Astrocyte of the hippocampus (primary cell): ENCODE data around the gene FBXO34.

ENCODE experiments used
- DNase-seq: peaks from one replicate; pipeline ENCODE4 v3.0.0; 2011; ENCODE audit warnings: low read depth, low spot score

The FBXO34 gene, protein sequence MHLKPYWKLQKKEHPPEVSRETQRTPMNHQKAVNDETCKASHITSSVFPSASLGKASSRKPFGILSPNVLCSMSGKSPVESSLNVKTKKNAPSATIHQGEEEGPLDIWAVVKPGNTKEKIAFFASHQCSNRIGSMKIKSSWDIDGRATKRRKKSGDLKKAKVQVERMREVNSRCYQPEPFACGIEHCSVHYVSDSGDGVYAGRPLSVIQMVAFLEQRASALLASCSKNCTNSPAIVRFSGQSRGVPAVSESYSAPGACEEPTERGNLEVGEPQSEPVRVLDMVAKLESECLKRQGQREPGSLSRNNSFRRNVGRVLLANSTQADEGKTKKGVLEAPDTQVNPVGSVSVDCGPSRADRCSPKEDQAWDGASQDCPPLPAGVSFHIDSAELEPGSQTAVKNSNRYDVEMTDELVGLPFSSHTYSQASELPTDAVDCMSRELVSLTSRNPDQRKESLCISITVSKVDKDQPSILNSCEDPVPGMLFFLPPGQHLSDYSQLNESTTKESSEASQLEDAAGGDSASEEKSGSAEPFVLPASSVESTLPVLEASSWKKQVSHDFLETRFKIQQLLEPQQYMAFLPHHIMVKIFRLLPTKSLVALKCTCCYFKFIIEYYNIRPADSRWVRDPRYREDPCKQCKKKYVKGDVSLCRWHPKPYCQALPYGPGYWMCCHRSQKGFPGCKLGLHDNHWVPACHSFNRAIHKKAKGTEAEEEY

DNA sequence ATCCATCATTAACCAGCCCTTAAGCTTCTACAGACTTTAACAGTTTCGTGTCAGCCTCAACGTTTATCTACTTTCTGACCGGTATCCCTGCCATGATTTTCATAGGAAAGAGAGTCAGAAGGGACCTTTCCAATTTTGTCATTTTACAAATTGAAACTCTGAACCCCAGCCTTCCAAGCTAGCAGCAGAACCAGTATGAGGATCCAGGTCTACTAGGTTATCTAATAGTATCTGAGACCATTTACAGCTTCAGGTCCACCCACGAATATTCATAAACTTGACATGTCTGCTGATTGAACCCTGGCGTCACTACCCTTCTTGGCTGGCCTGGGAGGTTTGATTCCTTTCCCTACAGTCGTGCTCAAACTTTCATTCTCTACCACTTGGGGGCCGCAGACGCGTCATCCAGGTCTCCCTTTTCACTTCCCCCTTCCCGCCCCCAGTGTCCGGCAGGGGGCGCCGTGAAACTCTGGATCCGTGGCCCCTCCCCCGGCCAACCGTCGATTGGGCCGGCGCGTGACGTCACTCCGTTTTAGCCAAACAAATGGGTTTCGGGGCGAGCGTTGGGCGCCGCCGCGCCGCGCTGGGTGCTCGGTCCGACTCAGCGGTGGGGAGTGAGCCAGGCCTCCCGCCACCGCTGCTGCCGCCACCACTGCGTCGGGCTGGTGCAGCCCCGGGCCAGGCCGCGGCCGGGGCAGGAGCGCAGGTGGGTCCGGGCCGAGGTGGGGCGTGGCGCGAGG is at the start of gene FBXO34:
TSS of gene FBXO34 (plus strand) at position 590 of the 740 bp plus-strand sequence. CDS start 78,970 bp downstream, outside the sequence.
- peak; percentile 99 for DNase-seq

DNA sequence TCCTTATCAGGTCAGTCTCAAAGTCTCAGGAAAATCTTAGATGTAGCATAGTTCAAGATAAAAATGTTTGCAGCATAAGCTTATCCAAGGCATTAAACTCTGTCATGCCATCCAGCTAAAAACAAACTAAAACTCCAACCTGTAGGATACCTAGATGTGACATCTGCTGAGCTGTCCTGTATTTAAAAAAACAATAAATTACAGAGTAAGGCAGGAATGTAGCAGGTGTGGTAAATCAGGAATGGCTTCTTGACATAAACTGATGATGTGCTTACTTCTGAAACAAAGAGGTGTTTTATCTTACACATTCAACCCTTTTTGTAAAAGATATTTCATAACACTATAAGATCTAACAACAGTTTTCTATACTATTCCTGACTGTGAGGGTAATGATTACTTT is 49.3 kb upstream of the FBXO34 start:
- DNase-seq = no peak

DNA sequence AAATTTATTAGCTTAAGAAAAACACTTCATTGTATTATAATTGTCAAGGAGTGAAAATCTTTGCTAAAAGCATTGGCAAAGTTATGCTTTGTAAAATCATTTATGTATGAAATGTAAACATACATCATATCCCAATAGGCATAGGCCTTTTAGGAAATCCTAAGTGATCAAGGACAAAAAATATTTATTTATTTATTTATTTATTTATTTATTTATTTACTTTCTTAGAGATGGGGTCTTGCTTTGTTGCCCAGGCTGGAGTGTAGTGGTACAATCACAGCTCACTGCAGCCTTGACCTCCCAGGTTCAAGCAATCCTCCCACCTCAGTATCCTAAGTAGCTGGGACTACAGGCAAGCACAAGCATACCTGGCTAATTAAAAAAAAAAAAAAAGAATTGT is 47.9 kb upstream of the FBXO34 start:
- no peak for DNase-seq

DNA sequence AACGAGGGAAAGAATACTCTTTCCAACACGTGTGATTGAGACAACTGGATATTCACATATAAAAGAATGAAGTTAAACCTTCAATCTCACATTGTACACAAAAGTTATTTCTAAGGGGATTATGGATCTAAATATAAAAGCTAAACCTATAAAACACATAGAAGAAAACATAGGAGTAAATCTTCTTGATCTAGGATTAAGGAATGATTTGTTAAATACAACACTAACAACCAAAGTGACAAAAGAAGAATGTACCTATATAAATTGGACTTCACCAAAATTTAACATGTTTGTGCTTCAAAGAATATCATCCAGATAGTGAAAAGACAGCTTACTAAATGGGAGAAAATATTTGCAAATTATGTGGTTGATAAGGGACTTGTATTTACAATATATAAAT is 43.0 kb upstream of the FBXO34 start:
- DNase-seq = no peak

DNA sequence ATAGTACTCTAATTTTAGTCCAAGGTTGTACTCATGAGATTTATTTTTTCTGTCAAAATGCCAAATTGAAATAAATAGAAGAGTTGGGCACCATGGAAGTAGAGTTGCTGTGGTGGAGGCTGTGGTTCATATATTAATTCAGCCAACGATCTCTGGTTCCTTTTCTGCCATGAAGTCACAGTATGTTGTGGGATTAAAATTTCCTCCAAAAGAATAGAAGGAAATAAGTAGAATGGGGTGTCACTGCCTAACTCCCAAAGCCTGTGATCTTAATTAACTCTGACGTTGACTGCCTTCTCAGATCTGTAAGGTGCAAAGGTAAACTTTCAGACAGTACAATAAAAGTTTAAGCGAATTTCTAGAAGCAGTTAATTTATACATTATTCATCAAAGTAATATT is 37.6 kb upstream of the FBXO34 start:
- no peak for DNase-seq

DNA sequence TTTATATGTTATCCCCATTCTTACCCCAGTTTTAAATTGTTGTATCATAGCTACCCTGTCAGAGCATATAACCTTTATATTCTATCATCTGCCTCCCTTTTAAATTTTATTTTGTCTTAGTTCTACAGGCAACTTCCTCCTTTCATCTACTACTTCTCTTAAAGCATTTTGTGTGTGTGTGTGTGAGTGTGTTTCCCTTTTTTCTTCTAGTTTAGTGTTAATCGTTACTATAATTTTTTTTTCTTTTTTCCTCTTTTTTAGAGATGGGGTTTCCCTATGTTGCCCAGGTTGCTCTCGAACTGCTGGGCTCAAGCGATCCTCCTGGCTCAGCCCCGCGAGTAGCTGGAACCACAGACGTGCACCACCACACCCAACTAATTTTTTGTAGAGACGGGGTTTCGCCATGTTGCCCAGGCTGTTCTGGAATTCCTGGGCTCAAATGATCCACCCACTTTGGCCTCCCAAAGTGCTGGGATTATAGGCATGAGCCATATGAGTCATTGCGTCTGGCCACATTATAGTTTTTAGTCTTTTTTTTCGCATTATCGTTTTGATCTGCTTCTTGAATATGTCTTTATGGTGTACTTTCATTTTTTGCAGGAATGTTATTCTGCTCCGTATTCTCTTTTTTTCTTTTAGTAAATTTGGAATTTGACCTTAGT is 33.1 kb upstream of the FBXO34 start:
- DNase-seq = no peak

DNA sequence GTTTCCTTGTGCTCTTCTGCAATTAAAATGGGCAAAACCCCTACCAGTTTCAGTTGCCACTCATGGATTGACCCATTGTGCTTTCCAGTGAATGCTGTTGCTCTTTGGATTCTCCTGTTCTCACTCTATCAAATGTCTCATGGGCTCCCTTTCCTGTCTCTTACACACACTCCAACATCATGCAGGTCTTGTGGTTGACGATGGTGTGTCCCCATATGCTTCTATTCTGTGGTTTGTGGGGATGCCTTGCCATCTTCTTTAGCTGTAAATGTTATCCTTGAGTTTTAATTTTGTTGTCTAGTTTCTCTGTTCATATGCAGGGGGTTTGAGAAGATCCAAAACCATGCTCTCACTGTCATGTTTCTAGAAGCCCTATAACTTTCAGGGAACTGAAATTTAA is 31.9 kb upstream of the FBXO34 start:
- no peak for DNase-seq

DNA sequence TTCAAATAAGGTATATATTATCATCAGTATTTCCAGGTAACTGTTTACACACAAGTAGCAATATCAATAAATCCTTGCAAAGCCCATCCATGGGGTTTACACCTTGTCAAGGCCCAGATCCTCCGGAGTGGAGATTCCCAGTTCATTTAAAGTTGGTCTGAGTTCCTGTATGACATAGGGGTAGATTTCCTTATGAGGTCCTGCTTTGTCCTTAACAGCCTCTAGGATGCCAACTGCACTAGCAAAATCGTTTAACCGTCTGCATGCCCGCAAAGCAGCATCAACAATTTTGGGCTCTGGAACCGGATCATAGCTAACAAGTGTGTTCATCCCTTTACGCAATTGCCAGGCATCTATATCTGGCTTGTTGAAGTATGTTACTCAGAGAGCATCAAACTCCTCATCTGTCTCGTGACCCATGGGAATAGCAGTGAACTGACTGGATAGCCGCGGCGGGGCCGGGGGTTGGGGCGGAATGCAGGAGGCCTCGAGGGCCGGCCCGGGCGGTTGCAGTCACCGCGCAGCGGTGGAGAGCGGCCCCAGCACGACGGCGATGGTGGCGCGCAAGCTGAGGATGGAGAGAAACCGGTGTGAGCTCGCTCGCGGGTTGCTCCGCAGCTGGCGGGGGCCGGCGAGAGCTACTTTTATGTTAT is 30.6 kb upstream of the FBXO34 start:
- DNase-seq = peak; percentile 48

DNA sequence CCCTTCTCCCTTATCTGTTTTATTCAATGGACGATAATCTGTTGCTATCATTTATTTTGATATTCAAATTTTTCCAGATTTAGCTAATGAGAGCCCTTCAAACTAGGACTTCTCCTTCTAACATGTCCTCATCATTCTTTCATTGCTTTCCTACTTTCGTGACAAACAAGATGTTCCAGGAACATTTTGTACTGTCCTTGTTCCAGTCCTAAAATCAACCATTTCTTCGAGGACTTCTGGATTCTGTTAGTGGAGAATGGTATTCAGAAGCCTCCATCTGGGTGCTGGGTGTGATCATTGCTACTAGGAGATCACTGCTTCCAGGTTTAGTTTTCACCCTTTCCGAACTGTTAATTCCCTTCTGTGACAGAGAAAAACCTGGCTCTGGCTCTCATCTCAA is 29.5 kb upstream of the FBXO34 start:
- DNase-seq = no peak

DNA sequence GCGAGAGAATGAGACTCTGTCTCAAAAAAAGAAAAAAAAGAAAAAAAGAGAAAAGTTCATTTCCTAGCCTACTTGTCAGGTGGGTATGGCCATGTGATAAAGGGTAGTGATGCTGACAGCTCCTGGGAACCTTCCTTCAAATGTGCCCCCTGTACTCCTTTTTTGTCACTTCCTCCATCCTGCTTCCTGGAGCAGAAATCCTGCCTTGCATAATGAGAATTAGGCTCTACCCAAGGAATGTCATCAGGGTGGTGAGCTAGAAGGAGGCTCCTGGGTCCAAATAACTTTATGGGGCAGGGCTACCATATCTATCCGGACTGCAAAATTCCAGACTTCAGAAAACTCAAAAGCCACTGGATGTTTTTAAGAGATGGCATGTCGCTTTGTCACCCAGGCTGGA is 27.8 kb upstream of the FBXO34 start:
- DNase-seq = no peak

DNA sequence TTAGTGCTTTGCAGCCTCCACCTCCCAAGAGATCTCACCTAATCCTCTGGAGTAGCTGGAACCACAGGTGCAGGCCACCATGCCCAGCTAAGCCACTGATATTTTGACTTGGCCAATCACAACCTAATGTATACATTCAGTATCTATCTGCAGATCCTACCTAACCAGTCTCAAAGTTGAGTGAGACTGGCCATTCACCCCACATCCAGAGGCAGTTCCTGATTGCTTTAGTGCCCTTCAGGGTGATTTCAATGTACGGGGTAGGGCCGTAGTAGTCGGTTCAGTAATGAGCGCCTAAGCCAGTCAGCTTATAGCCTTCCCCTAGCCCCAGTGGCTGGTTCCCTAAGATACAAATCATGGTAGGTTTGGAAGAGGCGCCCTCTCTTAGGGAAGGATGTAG is 27.4 kb upstream of the FBXO34 start:
- no peak for DNase-seq

DNA sequence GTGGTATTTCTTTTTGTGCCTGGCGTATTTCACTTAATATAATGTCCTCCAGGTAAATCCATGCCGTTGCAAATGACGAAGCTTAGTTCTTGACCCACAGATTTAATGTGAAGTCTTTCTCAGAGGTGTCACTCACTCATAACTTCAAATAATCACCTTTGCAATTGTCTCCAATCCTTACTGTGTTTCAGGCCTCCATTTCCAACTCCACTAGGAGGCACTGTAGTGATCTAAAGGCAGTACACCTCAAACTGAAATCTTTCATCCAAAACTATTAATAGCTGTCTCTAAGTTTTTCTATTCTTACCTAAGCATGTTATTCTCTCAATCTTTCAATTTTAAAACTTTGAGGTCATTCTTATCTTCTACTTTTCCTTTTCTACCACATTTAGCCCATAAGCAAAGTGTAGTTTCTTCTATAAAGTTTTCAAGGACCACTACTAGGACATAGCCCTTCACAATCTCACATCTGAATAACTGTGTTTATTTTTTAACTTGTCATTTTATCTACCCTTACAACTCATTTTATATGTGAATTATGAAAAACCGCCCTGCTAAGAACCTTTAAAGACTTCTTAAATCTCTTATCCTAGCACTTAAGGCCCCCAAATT is 25.5 kb upstream of the FBXO34 start:
- DNase-seq = peak; percentile 46

DNA sequence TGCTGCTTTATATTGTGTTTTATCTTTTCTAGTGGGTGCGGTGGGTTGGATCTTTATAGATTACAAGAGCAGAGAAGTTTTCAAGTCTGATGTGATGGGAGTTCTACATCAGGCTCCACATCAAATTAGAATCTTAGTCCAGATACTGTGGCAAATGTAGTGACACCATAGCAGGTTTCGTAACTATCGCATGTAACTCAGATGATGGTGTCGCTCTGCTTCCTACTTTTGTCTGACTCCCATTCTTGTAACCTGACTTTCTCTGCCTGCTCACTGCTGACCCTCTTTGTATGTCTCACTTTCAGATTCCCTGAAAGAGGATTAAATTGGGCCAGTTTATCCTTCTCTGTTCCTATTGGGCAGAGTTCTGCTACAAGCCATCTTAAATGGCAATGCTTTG is 22.8 kb upstream of the FBXO34 start:
- no peak for DNase-seq

DNA sequence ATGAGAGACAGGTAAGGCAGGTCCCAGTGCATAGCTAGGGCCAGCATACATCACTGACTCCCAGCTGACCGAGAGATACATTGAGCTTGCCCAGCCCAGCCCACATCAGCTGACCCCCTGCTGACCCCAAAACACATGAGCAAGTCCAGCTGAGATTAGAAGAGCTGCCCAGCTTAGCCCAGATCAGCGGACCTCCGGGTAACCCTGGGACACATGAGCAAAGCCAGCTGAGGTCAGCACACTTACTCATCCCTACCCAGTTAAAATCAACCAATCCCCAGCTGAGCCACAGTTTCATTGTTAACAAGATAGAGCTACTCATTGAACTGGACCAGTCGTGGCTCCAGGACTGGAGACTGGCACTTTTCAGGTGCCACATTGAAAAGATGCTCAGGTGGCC is 21.8 kb upstream of the FBXO34 start:
- peak; percentile 10 for DNase-seq

DNA sequence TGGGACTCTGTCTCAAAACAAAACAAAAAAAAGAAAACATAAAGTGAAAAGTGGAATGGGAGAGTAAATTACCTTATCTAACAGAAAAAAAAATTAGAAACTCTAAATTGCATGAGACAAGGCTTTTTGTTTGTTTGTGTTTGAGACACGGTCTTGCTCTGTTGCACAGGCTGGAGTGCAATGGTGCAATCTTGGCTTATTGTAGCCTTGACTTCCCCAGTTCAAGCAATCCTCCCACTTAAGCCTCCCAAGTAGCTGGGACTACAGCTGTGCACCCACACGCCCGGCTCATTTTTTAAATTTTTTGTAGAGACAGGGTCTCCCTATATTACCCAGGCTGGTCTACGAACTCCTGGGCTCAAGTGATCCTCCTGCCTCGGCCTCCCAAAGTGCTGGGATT is 17.9 kb upstream of the FBXO34 start:
- no peak for DNase-seq

DNA sequence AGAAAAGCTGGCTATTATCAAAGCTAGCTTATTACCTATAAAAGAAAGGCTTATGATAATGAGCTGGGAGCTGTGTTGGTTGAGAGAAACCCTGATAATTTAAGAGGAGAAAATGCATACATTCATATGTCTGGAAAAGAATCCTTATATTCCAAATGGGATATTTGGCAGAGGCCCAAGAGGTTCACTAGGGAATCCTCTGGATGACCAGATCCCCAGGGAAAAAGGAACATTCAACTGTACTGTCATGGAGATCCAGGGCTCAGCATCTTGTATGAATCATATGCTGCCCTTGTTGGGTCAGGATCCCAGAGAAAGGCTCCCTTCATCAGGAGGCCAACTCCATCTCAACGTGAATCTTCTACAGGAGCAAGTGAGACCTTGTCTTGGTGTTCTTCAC is 16.6 kb upstream of the FBXO34 start:
- no peak for DNase-seq

DNA sequence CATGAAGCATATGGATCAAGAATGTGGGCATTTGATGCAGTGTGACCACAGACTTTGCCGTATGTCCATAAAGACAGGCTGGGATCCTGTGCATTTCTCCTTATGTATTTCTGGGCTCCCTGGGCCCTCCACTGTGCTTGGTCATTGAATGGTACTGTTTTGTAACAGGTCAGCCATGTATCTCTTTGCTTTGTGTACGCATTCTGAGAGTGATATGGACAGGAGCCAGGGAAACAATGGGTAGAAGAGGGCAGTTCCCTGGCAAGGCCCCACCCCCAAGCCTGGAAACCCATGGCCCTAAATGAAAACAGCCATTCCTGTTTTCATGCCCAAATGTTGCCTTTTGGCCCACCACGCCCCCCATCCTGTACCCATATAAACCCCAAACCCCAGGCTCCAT is 15.2 kb upstream of the FBXO34 start:
- no peak for DNase-seq

DNA sequence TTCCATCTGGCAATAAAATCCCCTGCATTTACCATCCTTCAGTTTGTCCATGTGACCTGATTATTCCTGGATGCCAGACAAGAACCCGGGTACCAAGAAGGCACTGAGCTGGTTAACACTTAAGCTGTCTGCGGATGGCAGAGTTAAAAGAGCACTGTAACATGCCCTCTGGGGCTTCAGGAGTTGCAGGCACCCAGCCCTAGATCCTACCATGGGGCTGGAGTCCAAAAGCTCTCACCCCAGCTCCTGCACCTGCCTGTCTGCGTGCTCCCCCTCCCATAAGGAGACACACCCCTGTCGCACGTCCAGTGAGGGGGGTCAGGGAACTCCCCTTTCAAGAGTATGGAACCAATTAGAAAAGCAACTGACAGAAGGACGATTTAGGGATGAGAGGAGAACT is 14.6 kb upstream of the FBXO34 start:
- DNase-seq = no peak

DNA sequence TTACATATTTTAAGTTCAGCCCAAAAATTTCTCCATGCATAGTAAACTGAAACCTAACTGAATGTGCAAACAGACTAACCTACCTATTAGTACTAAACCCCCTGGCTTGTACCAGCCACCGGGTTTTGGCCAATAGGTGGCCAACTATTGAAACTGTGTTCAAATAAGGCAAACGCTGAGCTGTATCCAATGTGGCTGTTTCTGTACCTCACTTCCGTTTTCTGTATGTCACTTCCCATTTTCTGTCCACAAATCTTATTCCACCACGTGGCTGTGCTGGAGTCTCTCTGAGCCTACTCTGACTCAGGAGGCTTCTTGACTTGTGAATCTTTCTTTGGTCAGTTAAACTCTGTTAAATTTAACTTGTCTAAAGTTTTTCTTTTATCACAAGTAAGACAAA is 6.0 kb upstream of the FBXO34 start:
- DNase-seq = no peak

DNA sequence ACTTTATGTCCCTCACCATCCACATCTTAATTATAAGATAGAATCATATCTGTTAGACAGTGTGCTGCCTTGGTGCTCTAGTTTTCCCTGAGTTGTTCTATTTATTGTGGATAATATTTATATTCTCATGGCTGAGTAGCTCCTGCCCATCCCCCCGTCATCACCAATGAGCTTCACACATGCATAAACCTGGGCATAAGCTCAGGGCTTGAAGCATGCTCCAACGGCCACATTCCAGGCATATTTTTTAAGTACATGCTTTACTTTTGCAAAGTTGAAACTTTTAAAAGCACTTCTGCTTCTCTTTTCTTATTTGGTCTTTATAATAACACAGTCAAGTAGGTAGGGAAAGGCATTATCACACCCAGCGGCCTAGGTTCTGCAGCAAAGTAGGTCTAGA is 3.4 kb upstream of the FBXO34 start:
- peak; percentile 55 for DNase-seq
